ENCODE results near the gene ACOT8.

ACOT8 gene

GRCh38 chr20:45792317-45793118 lies 64.7 kb downstream of the ACOT8 start:
- no peak for DNase-seq (ENCODE audit: low read depth)

Measured in activated T-cell treated with anti-CD3 and anti-CD28 coated beads for 48 hours (primary cell).